DND-41 (cell line): ENCODE results near the gene PI4KB.

ENCODE experiments used
- EZH2 ChIP-seq: IDR thresholded peaks from 3 replicates; pipeline ENCODE4 v1.6.1; 2012; ENCODE audit warnings: borderline replicate concordance, low read depth, mild to moderate bottlenecking, moderate library complexity, low read length, inconsistent platforms; ENCODE audit not compliant: severe bottlenecking
- TF ChIP-seq, protein P1 (sequence below): IDR thresholded peaks from 2 replicates; pipeline ENCODE4 v1.5.1; 2012; ENCODE audit warnings: borderline replicate concordance, low read length, moderate library complexity, mild to moderate bottlenecking; ENCODE audit not compliant: poor library complexity, severe bottlenecking; ENCODE audit errors: extremely low read depth

DNA sequence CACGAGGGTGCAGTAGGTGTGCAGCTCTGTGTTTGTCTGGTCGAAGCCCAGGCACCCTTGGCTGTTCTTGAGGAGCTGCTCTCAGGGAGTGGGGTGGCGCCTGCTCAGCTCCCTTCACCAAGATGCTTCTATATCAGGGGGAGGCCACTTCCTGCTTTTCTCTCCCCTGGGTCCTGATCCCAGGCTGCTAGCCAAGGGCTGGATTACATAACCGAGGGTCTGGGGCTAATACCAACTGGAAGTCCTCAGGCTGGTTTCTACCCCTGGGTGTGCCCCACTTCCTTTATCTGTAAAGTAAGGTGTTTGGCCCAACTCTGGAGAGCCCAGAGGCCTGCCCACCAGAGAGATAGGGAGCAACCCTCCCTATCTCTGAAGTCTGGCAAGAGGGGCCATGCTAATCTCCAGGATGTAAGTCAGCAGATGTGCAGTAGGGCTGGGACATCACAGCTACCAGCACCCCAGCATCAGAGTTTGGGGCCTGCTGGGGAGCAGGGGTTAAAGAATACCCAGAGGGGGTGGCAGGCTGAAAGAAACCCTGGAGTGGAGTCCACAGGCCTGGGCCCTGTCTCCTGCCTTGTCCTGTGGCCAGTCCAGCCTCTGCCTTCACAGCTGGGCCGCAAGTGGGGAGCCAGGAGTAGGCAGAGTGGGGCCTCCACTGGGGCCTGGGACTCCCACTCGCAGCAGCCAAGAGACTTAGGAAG lies 43.1 kb upstream of the PI4KB start:
- TF ChIP-seq, protein P1, sequence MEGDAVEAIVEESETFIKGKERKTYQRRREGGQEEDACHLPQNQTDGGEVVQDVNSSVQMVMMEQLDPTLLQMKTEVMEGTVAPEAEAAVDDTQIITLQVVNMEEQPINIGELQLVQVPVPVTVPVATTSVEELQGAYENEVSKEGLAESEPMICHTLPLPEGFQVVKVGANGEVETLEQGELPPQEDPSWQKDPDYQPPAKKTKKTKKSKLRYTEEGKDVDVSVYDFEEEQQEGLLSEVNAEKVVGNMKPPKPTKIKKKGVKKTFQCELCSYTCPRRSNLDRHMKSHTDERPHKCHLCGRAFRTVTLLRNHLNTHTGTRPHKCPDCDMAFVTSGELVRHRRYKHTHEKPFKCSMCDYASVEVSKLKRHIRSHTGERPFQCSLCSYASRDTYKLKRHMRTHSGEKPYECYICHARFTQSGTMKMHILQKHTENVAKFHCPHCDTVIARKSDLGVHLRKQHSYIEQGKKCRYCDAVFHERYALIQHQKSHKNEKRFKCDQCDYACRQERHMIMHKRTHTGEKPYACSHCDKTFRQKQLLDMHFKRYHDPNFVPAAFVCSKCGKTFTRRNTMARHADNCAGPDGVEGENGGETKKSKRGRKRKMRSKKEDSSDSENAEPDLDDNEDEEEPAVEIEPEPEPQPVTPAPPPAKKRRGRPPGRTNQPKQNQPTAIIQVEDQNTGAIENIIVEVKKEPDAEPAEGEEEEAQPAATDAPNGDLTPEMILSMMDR, result no peak
- TF ChIP-seq EZH2, result no peak
